OCI-LY3 (cell line): ENCODE measurements around the gene PSKH1.

Experiments used
- H2AFZ ChIP-seq: fragments of 200-600, 300-600 bp; shearing (Covaris generic); 2 replicates; pipeline ENCODE4 v1.6.0; 2014; ENCODE audit warnings: antibody characterized with exemption, low read depth, low read length
- H3K27ac ChIP-seq: fragments of 200-600, 300-600 bp; sonication (generic); 2 replicates; pipeline ENCODE4 v1.5.1; 2014; ENCODE audit warnings: mild to moderate bottlenecking, low read length, moderate library complexity, mixed read lengths
- H3K27me3 ChIP-seq: fragments of 200-600, 300-600 bp; sonication (generic); 2 replicates; pipeline ENCODE4 v1.6.1; 2014; ENCODE audit warnings: low read depth, low read length, mixed read lengths
- H3K36me3 ChIP-seq: fragments of 200-600, 300-600 bp; sonication (generic); replicated peaks from 2 replicates; pipeline ENCODE3; 2014; ENCODE audit warnings: low read depth, low read length, mixed read lengths
- H3K4me1 ChIP-seq: fragments of 300-600, 200-600 bp; sonication (generic); 2 replicates; pipeline ENCODE4 v1.6.1; 2014; ENCODE audit warnings: low read length, mixed read lengths
- H3K4me2 ChIP-seq: fragments of 200-600, 300-600 bp; sonication (generic); 2 replicates; pipeline ENCODE4 v1.6.1; 2014; ENCODE audit warnings: low read length, mixed read lengths
- H3K4me3 ChIP-seq: fragments of 300-600, 200-600 bp; sonication (generic); 2 replicates; pipeline ENCODE4 v1.5.1; 2014; ENCODE audit warnings: antibody characterized with exemption, mild to moderate bottlenecking, low read length, moderate library complexity
- H3K79me2 ChIP-seq: fragments of 300-600, 200-600 bp; shearing (Covaris generic); 2 replicates; pipeline ENCODE4 v1.6.1; 2014; ENCODE audit warnings: mild to moderate bottlenecking, low read length, mixed read lengths
- H3K9ac ChIP-seq: fragments of 300-600, 200-600 bp; shearing (Covaris generic); 2 replicates; pipeline ENCODE4 v1.6.0; 2014; ENCODE audit warnings: mild to moderate bottlenecking, low read length, moderate library complexity
- H3K9me3 ChIP-seq: fragments of 200-600, 300-600 bp; shearing (Covaris generic); 2 replicates; pipeline ENCODE4 v1.6.1; 2014; ENCODE audit warnings: low read length, mixed read lengths; ENCODE audit not compliant: insufficient read depth
- H4K20me1 ChIP-seq: fragments of 200-600, 300-600 bp; sonication (generic); 2 replicates; pipeline ENCODE4 v1.6.1; 2016; ENCODE audit warnings: low read length, mixed read lengths; ENCODE audit not compliant: insufficient read depth
- CTCF ChIP-seq: fragments of 200-600, 300-600 bp; sonication (generic); IDR thresholded peaks from 2 replicates; pipeline ENCODE4 v1.5.1; 2014; ENCODE audit warnings: antibody characterized with exemption, low read length, low read depth
- EZH2phosphoT487 ChIP-seq: fragments of 200-600 bp; shearing (Covaris generic); IDR thresholded peaks from 2 replicates; pipeline ENCODE4 v1.6.1; 2018; ENCODE audit warnings: antibody characterized with exemption, mixed run types, low read depth

Gene PSKH1

GRCh38 chr16:67950335-67950843 is 57.3 kb downstream of the PSKH1 start:
- H2AFZ ChIP-seq, result no peak overlapping the region
- H3K27me3 ChIP-seq, result no peaks in the 10 kb centered on the region
- no peaks in the 10 kb centered on the region for H3K9me3 ChIP-seq
- no peak overlapping the region for H3K9ac ChIP-seq
- peaks cover 28% of the 10 kb centered on the region for H3K36me3 ChIP-seq
- TF ChIP-seq CTCF, result no peak
- TF ChIP-seq EZH2phosphoT487, result no peak
- H4K20me1 ChIP-seq, result no peaks in the 10 kb centered on the region
- H3K4me2 ChIP-seq, result no peak overlapping the region
- no peak overlapping the region for H3K4me3 ChIP-seq
- no peaks in the 10 kb centered on the region for H3K79me2 ChIP-seq
- H3K27ac ChIP-seq, result no peak overlapping the region
- H3K4me1 ChIP-seq, result no peaks in the 10 kb centered on the region

- Histone ChIP-seq H3K4me1 (no peaks in the 10 kb centered on the region), H3K27me3 (no peaks in the 10 kb centered on the region), H3K36me3 (peaks cover 20% of the 10 kb centered on the region), H3K4me3 (no peak overlapping the region), H3K79me2 (no peaks in the 10 kb centered on the region), H3K4me2 (no peak overlapping the region), H3K27ac (no peak overlapping the region), H3K9ac (no peak overlapping the region), H3K9me3 (no peaks in the 10 kb centered on the region), H4K20me1 (no peaks in the 10 kb centered on the region), H2AFZ (no peak overlapping the region)
- no peak for TF ChIP-seq CTCF
- TF ChIP-seq EZH2phosphoT487, result no peak
Measured at GRCh38 chr16:67951485-67951884, 58.4 kb downstream of the PSKH1 start.

GRCh38 chr16:67953641-67954375 is 60.8 kb downstream of the PSKH1 start:
- H3K27ac ChIP-seq, result no peak overlapping the region
- H3K4me3 ChIP-seq, result no peak overlapping the region
- no peak overlapping the region for H3K9ac ChIP-seq
- no peaks in the 10 kb centered on the region for H3K27me3 ChIP-seq
- no peaks in the 10 kb centered on the region for H3K79me2 ChIP-seq
- TF ChIP-seq CTCF (no peak), EZH2phosphoT487 (no peak)
- peaks cover 12% of the 10 kb centered on the region for H3K36me3 ChIP-seq
- no peaks in the 10 kb centered on the region for H3K9me3 ChIP-seq
- no peak overlapping the region for H3K4me2 ChIP-seq
- no peak overlapping the region for H2AFZ ChIP-seq
- H3K4me1 ChIP-seq, result no peaks in the 10 kb centered on the region
- no peaks in the 10 kb centered on the region for H4K20me1 ChIP-seq

GRCh38 chr16:67954421-67955196 is 61.6 kb downstream of the PSKH1 start:
- Histone ChIP-seq H2AFZ (no peak overlapping the region), H3K4me2 (no peak overlapping the region), H3K79me2 (no peaks in the 10 kb centered on the region), H3K9ac (no peak overlapping the region), H3K4me3 (no peak overlapping the region), H4K20me1 (no peaks in the 10 kb centered on the region), H3K27ac (no peak overlapping the region), H3K36me3 (peaks cover 16% of the 10 kb centered on the region), H3K27me3 (no peaks in the 10 kb centered on the region), H3K9me3 (no peaks in the 10 kb centered on the region), H3K4me1 (no peaks in the 10 kb centered on the region)
- no peak for TF ChIP-seq EZH2phosphoT487
- no peak for TF ChIP-seq CTCF
